Activated CD8-positive, alpha-beta memory T cell treated with anti-CD3 and anti-CD28 coated beads, Interleukin-2, amount 50 U/mL, for 1 hour (primary cell): ENCODE data around the gene CACNA1B.
"Not testable (repeated sequence)": the region's sequence is repeated elsewhere in the genome, so short reads cannot be mapped to it uniquely, and the experiment has no call there.

ENCODE experiments used
- DNase-seq: peaks from one replicate; pipeline ENCODE4 v3.0.0-alpha.2; 2020; ENCODE audit errors: extremely low read depth

CACNA1B gene

GRCh38 chr9:138099803-138100598, 222.4 kb downstream of the CACNA1B start:
- DNase-seq = no peak

GRCh38 chr9:138100711-138101350, 223.2 kb downstream of the CACNA1B start:
- DNase-seq = no peak

GRCh38 chr9:138101444-138102234, 224.1 kb downstream of the CACNA1B start:
- DNase-seq = no peak

GRCh38 chr9:138102246-138103051, 224.9 kb downstream of the CACNA1B start:
- no peak for DNase-seq

GRCh38 chr9:138103111-138103848, 225.7 kb downstream of the CACNA1B start:
- no peak for DNase-seq

GRCh38 chr9:138103849-138104206, 226.2 kb downstream of the CACNA1B start:
- DNase-seq = no peak

- DNase-seq = no peak
Measured at GRCh38 chr9:138104251-138105122, 226.9 kb downstream of the CACNA1B start.

- no peak for DNase-seq
Measured at GRCh38 chr9:138105123-138105415, 227.5 kb downstream of the CACNA1B start.

GRCh38 chr9:138105561-138106505, 228.3 kb downstream of the CACNA1B start:
- no peak for DNase-seq

GRCh38 chr9:138107039-138107438, 229.5 kb downstream of the CACNA1B start:
- DNase-seq = not testable (repeated sequence)

GRCh38 chr9:138111607-138112006, 234.0 kb downstream of the CACNA1B start:
- DNase-seq = no peak

GRCh38 chr9:138112090-138112748, 234.6 kb downstream of the CACNA1B start:
- DNase-seq = no peak

GRCh38 chr9:138112791-138113600, 235.4 kb downstream of the CACNA1B start:
- no peak for DNase-seq

GRCh38 chr9:138113701-138114325, 236.2 kb downstream of the CACNA1B start:
- DNase-seq = not testable (repeated sequence)

- no peak for DNase-seq
Measured at GRCh38 chr9:138114501-138115245, 237.1 kb downstream of the CACNA1B start.

- no peak for DNase-seq
Measured at GRCh38 chr9:138115506-138115905, 237.9 kb downstream of the CACNA1B start.
